B cell (primary cell): ENCODE measurements around the gene PRSS53. TPM values are rescaled to one million over a fixed set of nuclear protein-coding genes. Genes with fewer than 3 reads are reported as not detected.

ENCODE experiments used
- ATAC-seq: fragments of 200-7000 bp; cut with Tn5 transposase; one replicate; pipeline ENCODE4 v1.10.0; 2021; ENCODE audit warnings: low read depth, mild to moderate bottlenecking, moderate number of reproducible peaks, moderate library complexity
- CTCF ChIA-PET: fragments of 350-600 bp; sonication (Branson Sonifier 250); formaldehyde crosslinking; loops from one replicate; lab custom pipeline; 2021; ENCODE audit warnings: antibody characterized with exemption, inconsistent platforms; lab: Charles Lee
- POLR2A ChIA-PET: fragments of 350-600 bp; sonication (Branson Sonifier 250); formaldehyde crosslinking; loops from one replicate; lab custom pipeline; 2021; ENCODE audit warnings: antibody characterized with exemption; lab: Charles Lee
- DNase-seq: peaks from one replicate; pipeline ENCODE4 v3.0.0; 2013
- H2AFZ ChIP-seq: 2 replicates; pipeline ENCODE4 v1.6.1; 2012; ENCODE audit warnings: mild to moderate bottlenecking, low read depth, low read length; ENCODE audit not compliant: insufficient read depth, poor library complexity, severe bottlenecking
- H3K27ac ChIP-seq, 2 donors: 1 replicate in 1 of 2; 2 replicates in 1 of 2; pipeline ENCODE4 v1.5.1; 2012 to 2013; ENCODE audit warnings: low read length in 2 of 2, mild to moderate bottlenecking in 2 of 2, moderate library complexity in 1 of 2
- H3K27me3 ChIP-seq, 4 experiments: fragments of 200-600 bp in 1 of 4; sonication (generic) in 1 of 4; replicated peaks in 1 of 4; 1 replicate in 2 of 4; 2 replicates in 2 of 4; pipeline versions ENCODE4 v1.6.1 to v1.7.0; 2013 to 2016; ENCODE audit warnings: low read length in 3 of 4, mild to moderate bottlenecking in 2 of 4, mixed read lengths in 1 of 4, moderate library complexity in 1 of 4; ENCODE audit not compliant: insufficient read depth in 4 of 4, control insufficient read depth in 3 of 4; ENCODE audit errors: control extremely low read depth in 1 of 4
- H3K36me3 ChIP-seq, 2 experiments: replicated peaks in 1 of 2; 1 replicate in 1 of 2; 2 replicates in 1 of 2; pipeline versions ENCODE4 v1.6.1 to v1.7.1; 2013; ENCODE audit warnings: low read length in 1 of 2; ENCODE audit not compliant: insufficient read depth in 2 of 2, control insufficient read depth in 1 of 2; ENCODE audit errors: control extremely low read depth in 1 of 2, extremely low read depth in 1 of 2
- H3K4me1 ChIP-seq, 2 donors: fragments of 200-600 bp in 1 of 2; sonication (generic) in 1 of 2; 1 replicate in 1 of 2; 2 replicates in 1 of 2; pipeline versions ENCODE4 v1.5.1 to v1.6.1; 2013 to 2017; ENCODE audit warnings: low read length in 2 of 2; ENCODE audit not compliant: control insufficient read depth in 2 of 2, insufficient read depth in 2 of 2
- H3K4me2 ChIP-seq: replicated peaks from 2 replicates; pipeline ENCODE3; 2012; ENCODE audit warnings: mild to moderate bottlenecking, low read depth, low read length; ENCODE audit not compliant: poor library complexity, severe bottlenecking
- H3K4me3 ChIP-seq, 5 experiments: fragments of 200-600 bp in 1 of 5; sonication (generic) in 1 of 5; 1 replicate in 3 of 5; 2 replicates in 2 of 5; pipeline versions ENCODE4 v1.5.1 to v1.7.0; 2011 to 2016; ENCODE audit warnings: low read length in 4 of 5, mild to moderate bottlenecking in 4 of 5, low read depth in 2 of 5, control low read depth in 1 of 5, moderate library complexity in 1 of 5; ENCODE audit not compliant: insufficient read depth in 1 of 5; ENCODE audit errors: control extremely low read depth in 1 of 5, extremely low read depth in 1 of 5
- H3K79me2 ChIP-seq: fragments of 200-600 bp; sonication (generic); one replicate; pipeline ENCODE4 v1.6.0; 2016; ENCODE audit warnings: low read length; ENCODE audit not compliant: control insufficient read depth, insufficient read depth
- H3K9ac ChIP-seq: fragments of 200-600 bp; sonication (generic); 2 replicates; pipeline ENCODE4 v1.6.1; 2017; ENCODE audit warnings: mild to moderate bottlenecking, low read length, moderate library complexity
- H3K9me3 ChIP-seq, 3 donors: one replicate each; pipeline versions ENCODE4 v1.6.1 to v1.7.1; 2013; ENCODE audit warnings: low read length in 2 of 3; ENCODE audit not compliant: control insufficient read depth in 2 of 3, insufficient read depth in 1 of 3; ENCODE audit errors: control extremely low read depth in 1 of 3
- H4K20me1 ChIP-seq: 2 replicates; pipeline ENCODE4 v1.6.0; 2012; ENCODE audit warnings: mild to moderate bottlenecking, low read length; ENCODE audit not compliant: insufficient read depth, control insufficient read depth, poor library complexity, severe bottlenecking
- H3K27ac Mint-ChIP-seq: one replicate; pipeline ENCODE4 v1.8.0; 2021; ENCODE audit warnings: mixed read lengths
- H3K27me3 Mint-ChIP-seq: one replicate; pipeline ENCODE4 v1.8.0; 2021; ENCODE audit warnings: mixed read lengths
- H3K4me1 Mint-ChIP-seq: one replicate; pipeline ENCODE4 v1.8.0; 2021; ENCODE audit warnings: mixed read lengths
- H3K4me3 Mint-ChIP-seq: one replicate; pipeline ENCODE4 v1.8.0; 2021; ENCODE audit warnings: mixed read lengths
- H3K9me3 Mint-ChIP-seq: one replicate; pipeline ENCODE4 v1.8.0; 2022; ENCODE audit warnings: mixed read lengths; ENCODE audit not compliant: insufficient read depth
- EZH2 ChIP-seq: IDR thresholded peaks from 2 replicates; pipeline ENCODE4 v1.6.1; 2012; ENCODE audit warnings: borderline replicate concordance, low read depth, mild to moderate bottlenecking, moderate library complexity, low read length; ENCODE audit not compliant: insufficient read depth, poor library complexity, severe bottlenecking
- WGBS: methylation state at CpG from one replicate; pipeline ENCODE4 v1.1.5; 2013; ENCODE audit warnings: missing lambda C conversion rate; ENCODE audit not compliant: insufficient coverage; 5-methylcytosine and 5-hydroxymethylcytosine counted together
- intact Hi-C: fragments of 100-400 bp; cut with micrococcal nuclease; formaldehyde crosslinking; loops from one replicate; pipeline ENCODE4 v1.10.0; 2022
- polyA plus RNA-seq: library from polyadenylated mRNA; depleted of rRNA; stranded (reverse); fragments of >200 nt; gene quantifications from 2 replicates; pipeline ENCODE4 v1.2.3, GENCODE V29; 2012
- total RNA-seq, 2 donors: library from RNA; stranded (reverse); fragments of 120-200 nt in 1 of 2; gene quantifications; 1 replicate in 1 of 2; 2 replicates in 1 of 2; pipeline versions ENCODE4 v1.2.3 to v1.2.4, GENCODE V29; 2013 to 2022
- TF ChIP-seq, protein P1 (sequence below): fragments of 200-600 bp; IDR thresholded peaks from one replicate; pipeline ENCODE4 v1.8.0; 2022; ENCODE audit warnings: antibody characterized with exemption, mild to moderate bottlenecking

Gene PRSS53
- total and polyA plus RNA-seq, 2 donors (not counting 1 experiment from before 2014, with no cell fraction given), result 10.1 to 10.8 TPM

DNA sequence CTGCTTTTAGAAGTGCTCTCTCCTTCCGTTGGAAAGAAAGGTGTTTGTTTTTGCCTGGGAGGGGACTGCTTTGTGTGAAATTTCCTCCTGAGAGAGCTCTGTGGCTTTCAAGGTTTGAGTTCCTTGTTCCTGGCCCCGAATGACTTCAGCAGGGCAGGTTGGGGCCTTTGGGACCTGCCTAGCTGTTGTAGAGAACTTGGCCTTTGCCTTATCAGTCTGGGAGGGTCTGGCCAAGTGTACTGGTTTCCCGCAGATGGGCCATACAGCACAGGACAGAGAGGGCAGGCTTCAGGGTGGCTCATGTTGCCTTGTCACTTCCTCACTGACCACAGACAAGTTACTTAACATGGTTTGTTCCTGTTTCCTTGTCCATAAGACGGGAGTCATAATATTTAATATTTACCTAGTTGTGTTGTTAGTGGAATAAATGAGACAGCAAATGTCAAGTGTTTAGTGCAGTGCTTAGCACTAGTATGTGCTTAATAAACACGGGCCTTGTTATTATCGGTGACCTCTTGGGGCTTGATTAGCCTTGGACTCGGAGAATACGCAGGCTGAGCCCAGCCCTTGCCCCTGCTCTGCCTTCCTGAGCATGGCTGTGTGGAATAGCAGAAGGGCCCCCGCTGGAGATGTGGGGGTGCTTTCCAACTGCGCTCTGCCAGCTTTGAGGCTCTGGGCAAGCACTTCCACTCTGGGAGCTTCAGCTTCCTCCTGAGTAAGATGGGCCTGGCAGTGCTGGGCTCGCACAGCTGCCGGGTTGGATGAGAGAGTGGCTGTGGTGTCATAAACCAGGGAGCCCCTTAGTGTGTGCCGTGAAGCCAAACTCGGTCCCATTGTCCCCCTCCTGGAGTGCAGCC lies 40.2 kb upstream of the PRSS53 start:
- 56% methylated on average over 13 of the region's 14 CpGs for WGBS
- H3K4me3 Mint-ChIP-seq, result no peak overlapping the region
- no peaks in the 10 kb centered on the region for H3K9me3 Mint-ChIP-seq
- Histone ChIP-seq H3K79me2 (peaks cover 15% of the 10 kb centered on the region), H3K4me3 (no peak overlapping the region), H4K20me1 (no peaks in the 10 kb centered on the region), H3K27ac (no peak overlapping the region), H2AFZ (no peak overlapping the region), H3K9ac (no peak overlapping the region), H3K4me2 (no peak overlapping the region), H3K9me3 (no peaks in the 10 kb centered on the region), H3K27me3 (no peaks in the 10 kb centered on the region), H3K36me3 (peaks cover 0 to 63% of the 10 kb centered on the region in 2 experiments), H3K4me1 (no peaks in the 10 kb centered on the region)
- H3K4me1 Mint-ChIP-seq, result no peaks in the 10 kb centered on the region
- intact Hi-C loops, result no loop called here
- H3K27me3 Mint-ChIP-seq, result no peaks in the 10 kb centered on the region
- TF ChIP-seq EZH2, result no peak
- TF ChIP-seq, protein P1, sequence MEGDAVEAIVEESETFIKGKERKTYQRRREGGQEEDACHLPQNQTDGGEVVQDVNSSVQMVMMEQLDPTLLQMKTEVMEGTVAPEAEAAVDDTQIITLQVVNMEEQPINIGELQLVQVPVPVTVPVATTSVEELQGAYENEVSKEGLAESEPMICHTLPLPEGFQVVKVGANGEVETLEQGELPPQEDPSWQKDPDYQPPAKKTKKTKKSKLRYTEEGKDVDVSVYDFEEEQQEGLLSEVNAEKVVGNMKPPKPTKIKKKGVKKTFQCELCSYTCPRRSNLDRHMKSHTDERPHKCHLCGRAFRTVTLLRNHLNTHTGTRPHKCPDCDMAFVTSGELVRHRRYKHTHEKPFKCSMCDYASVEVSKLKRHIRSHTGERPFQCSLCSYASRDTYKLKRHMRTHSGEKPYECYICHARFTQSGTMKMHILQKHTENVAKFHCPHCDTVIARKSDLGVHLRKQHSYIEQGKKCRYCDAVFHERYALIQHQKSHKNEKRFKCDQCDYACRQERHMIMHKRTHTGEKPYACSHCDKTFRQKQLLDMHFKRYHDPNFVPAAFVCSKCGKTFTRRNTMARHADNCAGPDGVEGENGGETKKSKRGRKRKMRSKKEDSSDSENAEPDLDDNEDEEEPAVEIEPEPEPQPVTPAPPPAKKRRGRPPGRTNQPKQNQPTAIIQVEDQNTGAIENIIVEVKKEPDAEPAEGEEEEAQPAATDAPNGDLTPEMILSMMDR, result no peak
- CTCF ChIA-PET, result interaction anchor here (2.0 kb wide), 1 partner anchor 254 kb away, joined by 4 read pairs; no protein-coding TSS in a partner anchor
- ATAC-seq, result no peak
- POLR2A ChIA-PET, result interaction anchor here (0.6 kb wide), 1 partner anchor 11 kb away, joined by 3 read pairs; the partner anchor contains the start of gene KAT8
- no peak overlapping the region for H3K27ac Mint-ChIP-seq
- no peak for DNase-seq

DNA sequence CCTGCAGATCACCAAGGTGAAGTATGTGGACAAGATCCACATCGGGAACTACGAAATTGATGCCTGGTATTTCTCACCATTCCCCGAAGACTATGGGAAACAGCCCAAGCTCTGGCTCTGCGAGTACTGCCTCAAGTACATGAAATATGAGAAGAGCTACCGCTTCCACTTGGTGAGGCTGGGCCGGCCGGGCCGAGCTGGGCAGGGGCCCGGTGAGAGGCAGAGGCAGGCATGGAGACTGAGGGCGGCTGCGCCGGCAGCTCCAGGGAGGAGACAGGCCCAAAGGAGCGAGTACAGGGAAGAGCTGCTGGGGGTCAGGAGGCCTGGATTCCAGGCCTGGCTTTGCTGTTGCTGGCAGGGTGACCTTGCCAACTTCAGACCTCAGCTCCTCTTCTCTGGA lies 38.4 kb upstream of the PRSS53 start:
- Histone ChIP-seq H3K27me3 (no peaks in the 10 kb centered on the region), H3K4me1 (no peaks in the 10 kb centered on the region), H3K9me3 (no peaks in the 10 kb centered on the region), H3K79me2 (peaks cover 15% of the 10 kb centered on the region), H2AFZ (no peak overlapping the region), H4K20me1 (no peaks in the 10 kb centered on the region), H3K36me3 (peaks cover 0 to 66% of the 10 kb centered on the region in 2 experiments), H3K4me3 (no peak overlapping the region), H3K27ac (no peak overlapping the region), H3K4me2 (no peak overlapping the region), H3K9ac (no peak overlapping the region)
- ATAC-seq (no peak), DNase-seq (no peak)
- no peak overlapping the region for H3K27ac Mint-ChIP-seq
- H3K4me3 Mint-ChIP-seq, result no peak overlapping the region
- TF ChIP-seq, protein P1, result no peak
- TF ChIP-seq EZH2, result no peak
- no peaks in the 10 kb centered on the region for H3K27me3 Mint-ChIP-seq
- POLR2A ChIA-PET, result interaction anchor here (0.8 kb wide), 1 partner anchor 9 kb away, joined by 3 read pairs; no protein-coding TSS in a partner anchor
- intact Hi-C loops, result no loop called here
- no peaks in the 10 kb centered on the region for H3K4me1 Mint-ChIP-seq
- no peaks in the 10 kb centered on the region for H3K9me3 Mint-ChIP-seq
- 98% methylated on average over 13 of the region's 13 CpGs for WGBS
- CTCF ChIA-PET, result interaction anchor here (1.0 kb wide), 2 partner anchors 10 to 15 kb away, joined by 3 read pairs; partner anchors contain the start of gene KAT8
